ENCODE measurements around the gene ARHGAP21. TPM values are rescaled to one million over a fixed set of nuclear protein-coding genes. Genes with fewer than 3 reads are reported as not detected.

ARHGAP21 gene
- total RNA-seq, 1 donor from 2014 or later, result 88.0 TPM

DNA sequence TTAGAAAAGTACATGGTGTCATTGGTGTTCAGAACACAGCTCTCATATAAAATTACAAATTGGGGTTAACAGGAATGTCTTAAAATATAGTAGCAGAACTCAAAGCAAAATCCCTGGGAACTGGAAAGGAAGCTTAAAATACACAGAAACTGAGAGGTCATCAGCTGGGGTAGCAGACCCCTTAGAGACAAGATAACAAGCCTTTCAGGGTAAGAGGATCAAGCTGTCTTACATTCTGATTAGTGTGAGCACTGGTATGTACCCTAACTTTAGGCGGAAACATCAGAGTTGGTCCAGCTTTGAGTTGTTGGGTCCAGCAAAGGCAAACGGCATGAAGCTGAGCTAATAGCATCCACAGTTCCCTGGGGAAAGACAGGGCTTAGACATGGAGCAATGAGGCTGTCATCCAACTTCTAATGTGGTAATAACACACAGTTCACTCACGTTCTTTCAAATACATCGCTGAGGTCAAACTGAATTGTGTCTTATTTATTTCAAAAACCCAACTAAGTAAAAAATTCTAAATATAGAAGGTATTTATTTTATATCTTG lies 32.6 kb downstream of the ARHGAP21 start:
- no peak for DNase-seq (ENCODE audit: low spot score, unreplicated experiment)
- peaks cover 3% of the 10 kb centered on the region for H3K4me1 Mint-ChIP-seq (ENCODE audit: low read depth)
- H3K27me3 Mint-ChIP-seq, result no peaks in the 10 kb centered on the region
- H3K4me3 Mint-ChIP-seq (ENCODE audit: low read depth), result no peak overlapping the region
- H3K36me3 Mint-ChIP-seq (ENCODE audit: insufficient read depth), result no peaks in the 10 kb centered on the region
- H3K9me3 Mint-ChIP-seq (ENCODE audit: low read depth), result no peaks in the 10 kb centered on the region
- H3K27ac Mint-ChIP-seq, result no peak overlapping the region
- TF ChIP-seq, protein P1, sequence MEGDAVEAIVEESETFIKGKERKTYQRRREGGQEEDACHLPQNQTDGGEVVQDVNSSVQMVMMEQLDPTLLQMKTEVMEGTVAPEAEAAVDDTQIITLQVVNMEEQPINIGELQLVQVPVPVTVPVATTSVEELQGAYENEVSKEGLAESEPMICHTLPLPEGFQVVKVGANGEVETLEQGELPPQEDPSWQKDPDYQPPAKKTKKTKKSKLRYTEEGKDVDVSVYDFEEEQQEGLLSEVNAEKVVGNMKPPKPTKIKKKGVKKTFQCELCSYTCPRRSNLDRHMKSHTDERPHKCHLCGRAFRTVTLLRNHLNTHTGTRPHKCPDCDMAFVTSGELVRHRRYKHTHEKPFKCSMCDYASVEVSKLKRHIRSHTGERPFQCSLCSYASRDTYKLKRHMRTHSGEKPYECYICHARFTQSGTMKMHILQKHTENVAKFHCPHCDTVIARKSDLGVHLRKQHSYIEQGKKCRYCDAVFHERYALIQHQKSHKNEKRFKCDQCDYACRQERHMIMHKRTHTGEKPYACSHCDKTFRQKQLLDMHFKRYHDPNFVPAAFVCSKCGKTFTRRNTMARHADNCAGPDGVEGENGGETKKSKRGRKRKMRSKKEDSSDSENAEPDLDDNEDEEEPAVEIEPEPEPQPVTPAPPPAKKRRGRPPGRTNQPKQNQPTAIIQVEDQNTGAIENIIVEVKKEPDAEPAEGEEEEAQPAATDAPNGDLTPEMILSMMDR (IDR thresholded peaks at IDR 0.05; ENCODE audit: unreplicated experiment), result no peak

DNA sequence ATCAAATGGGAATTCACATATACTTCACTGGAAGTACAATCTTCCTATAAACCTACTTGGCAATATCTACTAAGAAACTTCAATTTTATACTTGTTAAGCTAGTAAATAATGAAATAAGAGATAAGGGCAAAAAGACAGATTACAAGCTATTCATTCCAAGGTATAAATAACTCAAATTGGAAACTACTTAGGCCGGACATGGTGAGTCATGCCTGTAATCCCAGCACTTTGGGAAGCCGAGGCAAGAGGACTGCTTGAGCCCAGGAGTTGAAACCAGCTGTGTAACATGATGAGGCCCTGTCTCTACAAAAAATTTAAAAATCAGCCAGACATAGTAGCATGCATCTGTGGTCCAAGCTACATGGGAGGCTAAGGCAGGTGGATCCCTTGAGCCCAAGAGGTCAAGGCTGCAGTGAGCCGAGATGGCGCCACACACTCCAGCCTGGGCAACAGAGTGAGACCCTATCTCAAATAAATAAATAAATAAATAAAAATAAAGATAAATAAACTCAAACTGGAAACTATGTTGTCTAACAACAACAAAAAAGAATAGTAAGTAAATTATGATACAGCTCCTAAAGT lies 37.6 kb downstream of the ARHGAP21 start:
- Mint-ChIP-seq H3K9me3 (ENCODE audit: low read depth) (no peaks in the 10 kb centered on the region), H3K4me1 (ENCODE audit: low read depth) (peaks cover 17% of the 10 kb centered on the region), H3K27me3 (no peaks in the 10 kb centered on the region), H3K36me3 (ENCODE audit: insufficient read depth) (peaks cover 9% of the 10 kb centered on the region), H3K4me3 (ENCODE audit: low read depth) (no peak overlapping the region), H3K27ac (no peak overlapping the region)
- TF ChIP-seq, protein P1 (IDR thresholded peaks at IDR 0.05; ENCODE audit: unreplicated experiment), result no peak
- no peak for DNase-seq (ENCODE audit: low spot score, unreplicated experiment)

DNA sequence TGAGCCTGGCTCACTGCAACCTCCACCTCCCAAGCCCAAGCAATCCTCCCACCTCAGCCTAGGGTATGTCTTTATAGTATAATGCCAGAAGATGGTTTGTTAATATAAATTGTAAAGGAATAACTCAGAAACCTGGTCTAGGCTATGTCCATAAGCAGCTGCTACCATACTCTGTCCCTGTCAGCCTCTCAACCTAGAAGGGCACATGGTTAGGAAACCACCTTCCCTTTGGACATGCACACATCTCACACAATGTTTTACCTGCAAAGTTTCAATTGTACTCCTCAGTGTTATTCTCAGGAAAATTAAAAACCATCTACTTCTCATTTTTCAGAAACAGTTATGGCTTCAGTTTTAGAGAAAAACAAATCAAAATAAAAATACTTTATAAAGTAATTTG lies 40.1 kb downstream of the ARHGAP21 start:
- no peak overlapping the region for H3K27ac Mint-ChIP-seq
- H3K4me1 Mint-ChIP-seq (ENCODE audit: low read depth), result peaks cover 26% of the 10 kb centered on the region
- H3K9me3 Mint-ChIP-seq (ENCODE audit: low read depth), result no peaks in the 10 kb centered on the region
- DNase-seq (ENCODE audit: low spot score, unreplicated experiment), result no peak
- TF ChIP-seq, protein P1 (IDR thresholded peaks at IDR 0.05; ENCODE audit: unreplicated experiment), result no peak
- H3K27me3 Mint-ChIP-seq, result no peaks in the 10 kb centered on the region
- H3K36me3 Mint-ChIP-seq (ENCODE audit: insufficient read depth), result peaks cover 9% of the 10 kb centered on the region
- no peak overlapping the region for H3K4me3 Mint-ChIP-seq (ENCODE audit: low read depth)

DNA sequence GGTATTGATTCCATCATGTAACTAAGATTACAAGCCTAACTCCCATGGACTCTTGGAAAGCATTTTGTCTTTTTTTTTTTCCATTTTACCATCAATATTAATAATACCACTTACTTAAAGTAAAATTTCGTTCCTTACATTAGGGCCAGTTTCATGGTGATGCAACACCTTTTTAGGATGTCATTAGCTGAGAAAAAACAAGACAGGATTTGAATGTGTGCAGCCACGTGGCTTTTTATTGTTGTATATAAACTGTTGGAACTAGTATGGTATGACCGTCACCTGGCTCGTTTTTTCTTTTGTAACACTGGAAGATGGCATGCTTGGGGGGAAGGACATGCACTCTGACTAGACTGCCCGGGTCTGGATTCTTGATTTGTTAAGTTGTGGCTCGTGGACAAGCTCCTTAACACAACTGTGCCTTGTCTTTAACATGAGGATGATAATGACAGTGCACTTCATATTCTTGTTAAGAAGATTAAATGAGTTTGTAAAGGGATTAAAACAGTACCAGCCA lies 42.1 kb downstream of the ARHGAP21 start:
- TF ChIP-seq, protein P1 (IDR thresholded peaks at IDR 0.05; ENCODE audit: unreplicated experiment), result no peak
- peak overlapping the region; percentile 22 for H3K4me3 Mint-ChIP-seq (ENCODE audit: low read depth)
- H3K36me3 Mint-ChIP-seq (ENCODE audit: insufficient read depth), result peaks cover 15% of the 10 kb centered on the region
- peak overlapping the region; percentile 81 for H3K27ac Mint-ChIP-seq
- no peak for DNase-seq (ENCODE audit: low spot score, unreplicated experiment)
- no peaks in the 10 kb centered on the region for H3K27me3 Mint-ChIP-seq
- H3K9me3 Mint-ChIP-seq (ENCODE audit: low read depth), result peaks cover 7% of the 10 kb centered on the region
- peaks cover 27% of the 10 kb centered on the region for H3K4me1 Mint-ChIP-seq (ENCODE audit: low read depth)

DNA sequence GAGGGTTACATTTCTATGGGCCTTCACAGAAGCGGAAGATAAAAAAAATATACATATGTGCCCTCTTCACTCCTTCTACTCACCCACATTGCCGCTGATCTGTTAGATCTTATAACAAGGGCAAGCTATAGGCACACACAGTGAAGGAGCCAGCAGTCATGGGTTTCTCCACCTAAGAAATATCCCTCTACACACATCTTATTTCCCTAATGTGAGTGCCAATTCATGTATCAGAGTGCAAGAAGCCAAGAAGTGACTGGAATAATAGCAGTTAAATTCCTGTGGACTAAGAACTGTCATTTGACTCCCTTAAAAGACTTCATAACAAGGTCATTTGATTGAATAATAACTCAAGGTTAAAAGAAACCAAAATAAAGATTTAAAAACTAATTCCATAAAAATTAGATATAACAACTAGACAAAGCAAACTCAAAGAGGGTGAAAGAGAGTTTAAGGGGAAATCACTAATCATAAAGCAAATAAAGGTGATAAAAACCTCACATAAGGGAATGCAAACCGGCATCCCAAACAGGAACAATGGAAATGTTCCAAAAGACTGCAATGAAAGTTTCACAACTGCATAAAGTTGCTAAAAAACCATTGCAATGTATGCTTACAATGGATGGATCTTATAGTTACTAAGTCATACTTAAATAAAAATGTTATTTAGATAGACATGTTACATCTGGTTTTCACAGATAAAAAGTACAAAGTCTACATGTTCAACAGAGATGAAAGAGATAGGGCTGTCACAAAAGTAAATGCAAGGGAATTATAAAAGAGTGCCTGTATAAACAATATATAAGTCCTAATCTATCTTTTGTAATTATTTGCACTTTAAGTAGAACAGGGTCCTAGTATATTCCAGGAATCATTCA lies 42.8 kb downstream of the ARHGAP21 start:
- Mint-ChIP-seq H3K27ac (peak overlapping the region; percentile 76), H3K36me3 (ENCODE audit: insufficient read depth) (peaks cover 15% of the 10 kb centered on the region), H3K4me1 (ENCODE audit: low read depth) (peaks cover 27% of the 10 kb centered on the region), H3K27me3 (no peaks in the 10 kb centered on the region), H3K4me3 (ENCODE audit: low read depth) (no peak overlapping the region), H3K9me3 (ENCODE audit: low read depth) (peaks cover 7% of the 10 kb centered on the region)
- TF ChIP-seq, protein P1 (IDR thresholded peaks at IDR 0.05; ENCODE audit: unreplicated experiment), result no peak
- no peak for DNase-seq (ENCODE audit: low spot score, unreplicated experiment)
